ENCODE data around the gene PIK3C2B.

DNA sequence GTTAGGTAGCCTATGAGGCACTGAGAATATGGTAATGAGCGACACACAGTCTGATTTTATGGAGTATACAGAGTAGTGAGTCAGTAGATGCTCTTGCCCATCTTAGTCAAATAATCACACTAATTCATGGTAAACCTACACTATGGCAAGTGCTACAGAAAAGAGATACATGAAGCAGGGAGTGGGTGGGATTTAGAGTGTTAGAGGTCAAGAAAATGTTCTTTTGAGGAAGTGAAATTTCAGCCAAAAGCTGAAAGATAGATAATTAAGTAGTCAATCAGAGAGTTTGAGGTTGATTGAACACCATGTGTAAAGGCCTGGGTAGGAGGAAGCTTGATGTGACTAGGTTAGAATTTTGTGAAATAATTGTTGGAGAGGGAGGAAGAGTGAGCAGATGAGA is 36.3 kb upstream of the PIK3C2B start:
- TF ChIP-seq, protein P1, sequence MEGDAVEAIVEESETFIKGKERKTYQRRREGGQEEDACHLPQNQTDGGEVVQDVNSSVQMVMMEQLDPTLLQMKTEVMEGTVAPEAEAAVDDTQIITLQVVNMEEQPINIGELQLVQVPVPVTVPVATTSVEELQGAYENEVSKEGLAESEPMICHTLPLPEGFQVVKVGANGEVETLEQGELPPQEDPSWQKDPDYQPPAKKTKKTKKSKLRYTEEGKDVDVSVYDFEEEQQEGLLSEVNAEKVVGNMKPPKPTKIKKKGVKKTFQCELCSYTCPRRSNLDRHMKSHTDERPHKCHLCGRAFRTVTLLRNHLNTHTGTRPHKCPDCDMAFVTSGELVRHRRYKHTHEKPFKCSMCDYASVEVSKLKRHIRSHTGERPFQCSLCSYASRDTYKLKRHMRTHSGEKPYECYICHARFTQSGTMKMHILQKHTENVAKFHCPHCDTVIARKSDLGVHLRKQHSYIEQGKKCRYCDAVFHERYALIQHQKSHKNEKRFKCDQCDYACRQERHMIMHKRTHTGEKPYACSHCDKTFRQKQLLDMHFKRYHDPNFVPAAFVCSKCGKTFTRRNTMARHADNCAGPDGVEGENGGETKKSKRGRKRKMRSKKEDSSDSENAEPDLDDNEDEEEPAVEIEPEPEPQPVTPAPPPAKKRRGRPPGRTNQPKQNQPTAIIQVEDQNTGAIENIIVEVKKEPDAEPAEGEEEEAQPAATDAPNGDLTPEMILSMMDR (IDR thresholded peaks at IDR 0.05 in 2 of 3, conservative IDR thresholded peaks at IDR 0.05 in 1 of 3; ENCODE audit: borderline replicate concordance in 1 of 3, insufficient read depth in 1 of 3, low read depth in 2 of 3, low read length in 2 of 3), result no peak
- TF ChIP-seq POLR2A (IDR thresholded peaks at IDR 0.05; ENCODE audit: borderline replicate concordance, extremely low read depth, insufficient read depth, insufficient read length) (no peak), ZNF274 (IDR thresholded peaks at IDR 0.05; ENCODE audit: low read depth, low read length) (no peak), EZH2 (IDR thresholded peaks at IDR 0.05) (no peak), TCF7L2 (IDR thresholded peaks at IDR 0.05; ENCODE audit: borderline replicate concordance, extremely low read depth, insufficient read depth, insufficient read length) (no peak), POLR2AphosphoS5 (IDR thresholded peaks at IDR 0.05; ENCODE audit: low read depth, low read length) (no peak), RAD21 (IDR thresholded peaks at IDR 0.05; ENCODE audit: low read depth) (no peak), EZH2phosphoT487 (IDR thresholded peaks at IDR 0.05; ENCODE audit: borderline replicate concordance) (no peak), EGR1 (IDR thresholded peaks at IDR 0.05; ENCODE audit: low read depth) (no peak), YY1 (IDR thresholded peaks at IDR 0.05; ENCODE audit: extremely low read depth, insufficient replicate concordance, low read depth, low read length) (no peak)
- TF ChIP-seq, protein P2, sequence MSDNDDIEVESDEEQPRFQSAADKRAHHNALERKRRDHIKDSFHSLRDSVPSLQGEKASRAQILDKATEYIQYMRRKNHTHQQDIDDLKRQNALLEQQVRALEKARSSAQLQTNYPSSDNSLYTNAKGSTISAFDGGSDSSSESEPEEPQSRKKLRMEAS (IDR thresholded peaks at IDR 0.05), result no peak
- TF ChIP-seq, protein P3, sequence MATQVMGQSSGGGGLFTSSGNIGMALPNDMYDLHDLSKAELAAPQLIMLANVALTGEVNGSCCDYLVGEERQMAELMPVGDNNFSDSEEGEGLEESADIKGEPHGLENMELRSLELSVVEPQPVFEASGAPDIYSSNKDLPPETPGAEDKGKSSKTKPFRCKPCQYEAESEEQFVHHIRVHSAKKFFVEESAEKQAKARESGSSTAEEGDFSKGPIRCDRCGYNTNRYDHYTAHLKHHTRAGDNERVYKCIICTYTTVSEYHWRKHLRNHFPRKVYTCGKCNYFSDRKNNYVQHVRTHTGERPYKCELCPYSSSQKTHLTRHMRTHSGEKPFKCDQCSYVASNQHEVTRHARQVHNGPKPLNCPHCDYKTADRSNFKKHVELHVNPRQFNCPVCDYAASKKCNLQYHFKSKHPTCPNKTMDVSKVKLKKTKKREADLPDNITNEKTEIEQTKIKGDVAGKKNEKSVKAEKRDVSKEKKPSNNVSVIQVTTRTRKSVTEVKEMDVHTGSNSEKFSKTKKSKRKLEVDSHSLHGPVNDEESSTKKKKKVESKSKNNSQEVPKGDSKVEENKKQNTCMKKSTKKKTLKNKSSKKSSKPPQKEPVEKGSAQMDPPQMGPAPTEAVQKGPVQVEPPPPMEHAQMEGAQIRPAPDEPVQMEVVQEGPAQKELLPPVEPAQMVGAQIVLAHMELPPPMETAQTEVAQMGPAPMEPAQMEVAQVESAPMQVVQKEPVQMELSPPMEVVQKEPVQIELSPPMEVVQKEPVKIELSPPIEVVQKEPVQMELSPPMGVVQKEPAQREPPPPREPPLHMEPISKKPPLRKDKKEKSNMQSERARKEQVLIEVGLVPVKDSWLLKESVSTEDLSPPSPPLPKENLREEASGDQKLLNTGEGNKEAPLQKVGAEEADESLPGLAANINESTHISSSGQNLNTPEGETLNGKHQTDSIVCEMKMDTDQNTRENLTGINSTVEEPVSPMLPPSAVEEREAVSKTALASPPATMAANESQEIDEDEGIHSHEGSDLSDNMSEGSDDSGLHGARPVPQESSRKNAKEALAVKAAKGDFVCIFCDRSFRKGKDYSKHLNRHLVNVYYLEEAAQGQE (IDR thresholded peaks at IDR 0.05; ENCODE audit: low read depth), result no peak
- TF ChIP-seq, protein P4, sequence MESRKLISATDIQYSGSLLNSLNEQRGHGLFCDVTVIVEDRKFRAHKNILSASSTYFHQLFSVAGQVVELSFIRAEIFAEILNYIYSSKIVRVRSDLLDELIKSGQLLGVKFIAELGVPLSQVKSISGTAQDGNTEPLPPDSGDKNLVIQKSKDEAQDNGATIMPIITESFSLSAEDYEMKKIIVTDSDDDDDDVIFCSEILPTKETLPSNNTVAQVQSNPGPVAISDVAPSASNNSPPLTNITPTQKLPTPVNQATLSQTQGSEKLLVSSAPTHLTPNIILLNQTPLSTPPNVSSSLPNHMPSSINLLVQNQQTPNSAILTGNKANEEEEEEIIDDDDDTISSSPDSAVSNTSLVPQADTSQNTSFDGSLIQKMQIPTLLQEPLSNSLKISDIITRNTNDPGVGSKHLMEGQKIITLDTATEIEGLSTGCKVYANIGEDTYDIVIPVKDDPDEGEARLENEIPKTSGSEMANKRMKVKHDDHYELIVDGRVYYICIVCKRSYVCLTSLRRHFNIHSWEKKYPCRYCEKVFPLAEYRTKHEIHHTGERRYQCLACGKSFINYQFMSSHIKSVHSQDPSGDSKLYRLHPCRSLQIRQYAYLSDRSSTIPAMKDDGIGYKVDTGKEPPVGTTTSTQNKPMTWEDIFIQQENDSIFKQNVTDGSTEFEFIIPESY (IDR thresholded peaks at IDR 0.05; ENCODE audit: extremely low read depth, insufficient replicate concordance, low read length), result no peak
